T-helper 17 cell (primary cell): ENCODE measurements around the gene PRRG2. TPM values are rescaled to one million over a fixed set of nuclear protein-coding genes. Genes with fewer than 3 reads are reported as not detected.
A peak's percentile ranks its signal among the peaks of the same experiment; 100 is the strongest.

Experiments used
- ATAC-seq: fragments of 150-1000 bp; cut with Tn5 transposase; 2 replicates; pipeline ENCODE4 v1.10.0; 2021; ENCODE audit warnings: mild to moderate bottlenecking, moderate library complexity
- DNase-seq, 3 donors: peaks; one replicate each; pipeline versions ENCODE4 v3.0.0 to v3.0.0-alpha.2; 2020 to 2021
- H3K9me3 ChIP-seq: one replicate; pipeline ENCODE4 v1.7.0; 2013; ENCODE audit warnings: low read length, mild to moderate bottlenecking; ENCODE audit not compliant: control insufficient read depth, poor library complexity, severe bottlenecking
- H3K27ac Mint-ChIP-seq: one replicate; pipeline ENCODE4 v1.8.0; 2022; ENCODE audit warnings: mild to moderate bottlenecking, moderate library complexity, mixed read lengths
- H3K27me3 Mint-ChIP-seq: one replicate; pipeline ENCODE4 v1.8.0; 2022; ENCODE audit warnings: mixed read lengths
- H3K36me3 Mint-ChIP-seq: one replicate; pipeline ENCODE4 v1.8.0; 2022; ENCODE audit warnings: low read depth, mixed read lengths
- H3K4me1 Mint-ChIP-seq: one replicate; pipeline ENCODE4 v1.8.0; 2022; ENCODE audit warnings: mild to moderate bottlenecking, mixed read lengths
- H3K4me3 Mint-ChIP-seq: one replicate; pipeline ENCODE4 v1.8.0; 2022; ENCODE audit warnings: mild to moderate bottlenecking, moderate library complexity, mixed read lengths
- total RNA-seq, 4 donors: library from RNA in 2 of 4; stranded (reverse) in 2 of 4; gene quantifications; one replicate each; pipeline ENCODE4 v1.2.3 and lab custom pipeline; 2022 to 2026

PRRG2 gene
- total RNA-seq (1 to 10 TPM; 1.1 to 1.3 TPM), total RNA-seq (lab: John Stamatoyannopoulos, UW) (1.2 to 2.0 reads per million in 2 donors)

GRCh38 chr19:49581007-49581508, at the start of gene PRRG2:
Gene PRRG2 (plus strand): TSS chr19:49581316. CDS start chr19:49583220, 1,904 bp downstream.
- no peaks in the 10 kb centered on the region for H3K9me3 ChIP-seq
- peaks cover 2% of the 10 kb centered on the region for H3K36me3 Mint-ChIP-seq
- H3K27ac Mint-ChIP-seq = peak within 1 kb of the TSS; percentile 93
- H3K4me1 Mint-ChIP-seq = peaks cover 22% of the 10 kb centered on the region
- peak within 1 kb of the TSS; percentile 99 for H3K4me3 Mint-ChIP-seq
- no peaks in the 10 kb centered on the region for H3K27me3 Mint-ChIP-seq
- ATAC-seq = no peak
- DNase-seq = no peak

DNA sequence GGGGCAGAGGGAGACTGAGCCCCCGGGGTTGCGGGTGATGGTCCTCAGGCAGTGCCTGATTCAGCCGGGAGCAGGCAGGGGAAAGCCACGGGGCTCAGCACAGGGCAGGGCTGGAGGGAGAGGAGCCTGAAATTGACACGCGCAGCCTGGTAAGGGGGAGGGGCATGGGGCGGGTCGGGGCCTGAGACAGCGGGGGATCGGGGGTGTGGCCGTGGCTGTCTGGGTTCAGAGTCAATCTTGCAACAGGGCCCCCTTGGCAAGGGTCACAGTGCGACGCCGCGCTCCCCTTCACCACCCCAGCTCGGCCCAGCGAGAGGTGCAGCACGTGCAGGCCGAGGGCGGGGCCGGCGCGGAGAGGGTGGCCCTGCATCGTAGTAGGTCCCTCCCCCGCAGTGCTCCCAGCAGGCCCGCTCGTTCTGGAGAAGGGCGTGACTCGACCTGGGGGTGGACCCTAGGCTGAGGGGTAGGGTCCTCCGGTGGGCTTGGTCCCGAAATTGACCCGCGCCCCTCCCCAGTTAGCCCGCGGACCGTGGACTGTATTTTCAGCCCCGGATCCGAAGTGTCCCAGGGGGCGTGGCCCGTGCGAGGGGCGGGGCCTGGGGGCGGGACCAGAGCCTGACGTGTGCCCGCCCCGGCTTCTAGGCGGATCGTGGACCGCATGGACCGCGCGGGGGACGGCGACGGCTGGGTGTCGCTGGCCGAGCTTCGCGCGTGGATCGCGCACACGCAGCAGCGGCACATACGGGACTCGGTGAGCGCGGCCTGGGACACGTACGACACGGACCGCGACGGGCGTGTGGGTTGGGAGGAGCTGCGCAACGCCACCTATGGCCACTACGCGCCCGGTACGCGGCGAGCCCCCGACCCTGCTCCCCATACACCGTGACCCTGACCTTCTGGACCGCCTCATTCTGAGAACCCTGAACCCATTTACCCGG, 47.3 kb upstream of the PRRG2 start:
- Mint-ChIP-seq H3K27ac (peak overlapping the region; percentile 75), H3K27me3 (no peaks in the 10 kb centered on the region), H3K4me3 (peak overlapping the region; percentile 93), H3K36me3 (peaks cover 2% of the 10 kb centered on the region), H3K4me1 (peaks cover 22% of the 10 kb centered on the region)
- ATAC-seq (peak; percentile 93), DNase-seq (peak; percentile 80 to 86 (median 80))
- no peaks in the 10 kb centered on the region for H3K9me3 ChIP-seq

GRCh38 chr19:49534632-49535385, 46.3 kb upstream of the PRRG2 start:
- ATAC-seq (no peak), DNase-seq (no peak)
- no peaks in the 10 kb centered on the region for H3K27me3 Mint-ChIP-seq
- peaks cover 20% of the 10 kb centered on the region for H3K4me1 Mint-ChIP-seq
- peaks cover 2% of the 10 kb centered on the region for H3K36me3 Mint-ChIP-seq
- H3K27ac Mint-ChIP-seq = peak overlapping the region; percentile 75
- H3K9me3 ChIP-seq = no peaks in the 10 kb centered on the region
- H3K4me3 Mint-ChIP-seq = peak overlapping the region; percentile 93

DNA sequence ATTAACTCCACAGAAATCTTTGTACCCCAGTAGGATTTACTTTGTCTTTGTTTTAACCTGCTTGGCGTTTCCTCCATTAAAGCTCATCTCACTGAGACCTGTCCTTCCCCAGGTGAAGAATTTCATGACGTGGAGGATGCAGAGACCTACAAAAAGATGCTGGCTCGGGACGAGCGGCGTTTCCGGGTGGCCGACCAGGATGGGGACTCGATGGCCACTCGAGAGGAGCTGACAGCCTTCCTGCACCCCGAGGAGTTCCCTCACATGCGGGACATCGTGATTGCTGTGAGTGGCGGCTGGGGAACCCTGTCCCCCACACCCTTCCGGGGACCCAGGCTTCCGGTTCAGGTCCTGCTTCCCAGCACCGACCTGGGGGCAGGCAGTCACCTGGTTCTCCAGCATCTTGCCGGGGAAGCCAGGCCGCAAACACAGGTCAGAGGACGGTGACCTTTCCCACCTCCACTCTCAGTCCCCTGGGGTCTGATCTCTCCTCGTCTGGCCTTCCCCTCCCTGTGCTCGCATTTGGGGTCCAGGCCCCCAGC, 44.1 kb upstream of the PRRG2 start:
- ATAC-seq (no peak), DNase-seq (no peak)
- Mint-ChIP-seq H3K27me3 (no peaks in the 10 kb centered on the region), H3K27ac (no peak overlapping the region), H3K36me3 (no peaks in the 10 kb centered on the region), H3K4me3 (no peak overlapping the region), H3K4me1 (peaks cover 20% of the 10 kb centered on the region)
- no peaks in the 10 kb centered on the region for H3K9me3 ChIP-seq

GRCh38 chr19:49538643-49539042, 42.5 kb upstream of the PRRG2 start:
- DNase-seq (no peak), ATAC-seq (no peak)
- no peaks in the 10 kb centered on the region for H3K9me3 ChIP-seq
- H3K27ac Mint-ChIP-seq = no peak overlapping the region
- H3K27me3 Mint-ChIP-seq = no peaks in the 10 kb centered on the region
- H3K4me1 Mint-ChIP-seq = peaks cover 15% of the 10 kb centered on the region
- no peaks in the 10 kb centered on the region for H3K36me3 Mint-ChIP-seq
- no peak overlapping the region for H3K4me3 Mint-ChIP-seq

DNA sequence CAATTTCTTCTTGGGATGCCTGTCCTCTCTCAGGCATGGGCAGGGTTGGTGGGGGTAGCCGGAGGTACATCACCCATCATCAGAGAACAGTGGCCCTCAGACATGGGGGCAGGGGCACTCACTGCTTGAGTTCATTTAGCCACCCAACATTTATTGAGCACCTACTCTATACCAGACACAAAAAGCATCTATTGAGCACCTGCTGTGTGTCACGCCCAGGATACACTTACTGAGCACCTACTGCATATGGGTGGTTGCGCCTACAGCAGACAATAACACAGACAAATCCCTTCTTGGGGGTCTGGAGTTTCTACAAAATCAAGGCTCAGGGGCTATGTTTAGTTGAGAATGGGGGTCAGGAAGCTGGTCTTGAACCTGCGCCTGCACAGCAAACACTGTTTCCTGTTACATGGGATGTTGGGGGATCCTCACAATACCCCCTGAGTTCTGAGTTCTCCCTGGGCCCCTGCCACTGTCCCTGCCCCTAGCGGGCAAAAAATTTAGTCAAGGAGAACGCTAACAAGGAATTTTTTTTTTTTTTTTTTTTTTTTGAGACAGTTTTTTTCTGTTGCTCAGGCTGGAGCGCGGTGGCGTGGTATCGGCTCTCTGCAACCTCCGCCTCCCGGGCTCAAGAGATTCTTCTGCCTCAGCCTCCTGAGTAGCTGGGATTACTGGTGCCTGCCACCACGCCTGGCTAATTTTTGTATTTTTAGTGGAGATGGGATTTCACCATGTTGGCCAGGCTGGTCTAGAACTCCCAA, 41.7 kb upstream of the PRRG2 start:
- Mint-ChIP-seq H3K4me1 (peaks cover 20% of the 10 kb centered on the region), H3K27ac (no peak overlapping the region), H3K36me3 (no peaks in the 10 kb centered on the region), H3K27me3 (no peaks in the 10 kb centered on the region), H3K4me3 (no peak overlapping the region)
- no peaks in the 10 kb centered on the region for H3K9me3 ChIP-seq
- DNase-seq = no peak
- no peak for ATAC-seq

GRCh38 chr19:49541914-49542313, 39.2 kb upstream of the PRRG2 start:
- H3K9me3 ChIP-seq = no peaks in the 10 kb centered on the region
- peaks cover 13% of the 10 kb centered on the region for H3K4me1 Mint-ChIP-seq
- no peak for DNase-seq
- no peak for ATAC-seq
- no peaks in the 10 kb centered on the region for H3K27me3 Mint-ChIP-seq
- peak overlapping the region; percentile 66 for H3K27ac Mint-ChIP-seq
- H3K36me3 Mint-ChIP-seq = no peaks in the 10 kb centered on the region
- no peak overlapping the region for H3K4me3 Mint-ChIP-seq

DNA sequence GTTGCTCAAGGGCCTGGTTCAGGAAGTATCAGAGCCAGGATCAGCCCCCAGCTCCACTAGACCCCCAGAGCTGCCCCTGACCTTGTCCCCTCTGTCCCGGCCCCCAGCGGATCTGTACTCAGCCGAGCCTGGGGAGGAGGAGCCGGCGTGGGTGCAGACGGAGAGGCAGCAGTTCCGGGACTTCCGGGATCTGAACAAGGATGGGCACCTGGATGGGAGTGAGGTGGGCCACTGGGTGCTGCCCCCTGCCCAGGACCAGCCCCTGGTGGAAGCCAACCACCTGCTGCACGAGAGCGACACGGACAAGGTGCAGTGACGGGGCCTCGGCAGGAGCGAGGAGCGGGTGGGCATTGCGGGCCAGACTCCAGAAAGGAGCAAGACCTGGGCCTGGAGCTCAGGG, 38.7 kb upstream of the PRRG2 start:
- no peaks in the 10 kb centered on the region for H3K36me3 Mint-ChIP-seq
- DNase-seq = no peak
- H3K27ac Mint-ChIP-seq = peak overlapping the region; percentile 66
- no peak for ATAC-seq
- H3K4me1 Mint-ChIP-seq = peaks cover 16% of the 10 kb centered on the region
- H3K27me3 Mint-ChIP-seq = no peaks in the 10 kb centered on the region
- no peak overlapping the region for H3K4me3 Mint-ChIP-seq
- no peaks in the 10 kb centered on the region for H3K9me3 ChIP-seq

DNA sequence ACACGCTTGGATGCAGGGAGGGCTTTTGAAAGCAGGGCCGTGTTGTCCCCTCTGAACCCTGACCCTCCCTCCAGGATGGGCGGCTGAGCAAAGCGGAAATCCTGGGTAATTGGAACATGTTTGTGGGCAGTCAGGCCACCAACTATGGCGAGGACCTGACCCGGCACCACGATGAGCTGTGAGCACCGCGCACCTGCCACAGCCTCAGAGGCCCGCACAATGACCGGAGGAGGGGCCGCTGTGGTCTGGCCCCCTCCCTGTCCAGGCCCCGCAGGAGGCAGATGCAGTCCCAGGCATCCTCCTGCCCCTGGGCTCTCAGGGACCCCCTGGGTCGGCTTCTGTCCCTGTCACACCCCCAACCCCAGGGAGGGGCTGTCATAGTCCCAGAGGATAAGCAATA, 38.1 kb upstream of the PRRG2 start:
- ATAC-seq (no peak), DNase-seq (no peak)
- Mint-ChIP-seq H3K27ac (peak overlapping the region; percentile 66), H3K4me1 (peaks cover 16% of the 10 kb centered on the region), H3K4me3 (no peak overlapping the region), H3K36me3 (no peaks in the 10 kb centered on the region), H3K27me3 (no peaks in the 10 kb centered on the region)
- no peaks in the 10 kb centered on the region for H3K9me3 ChIP-seq

DNA sequence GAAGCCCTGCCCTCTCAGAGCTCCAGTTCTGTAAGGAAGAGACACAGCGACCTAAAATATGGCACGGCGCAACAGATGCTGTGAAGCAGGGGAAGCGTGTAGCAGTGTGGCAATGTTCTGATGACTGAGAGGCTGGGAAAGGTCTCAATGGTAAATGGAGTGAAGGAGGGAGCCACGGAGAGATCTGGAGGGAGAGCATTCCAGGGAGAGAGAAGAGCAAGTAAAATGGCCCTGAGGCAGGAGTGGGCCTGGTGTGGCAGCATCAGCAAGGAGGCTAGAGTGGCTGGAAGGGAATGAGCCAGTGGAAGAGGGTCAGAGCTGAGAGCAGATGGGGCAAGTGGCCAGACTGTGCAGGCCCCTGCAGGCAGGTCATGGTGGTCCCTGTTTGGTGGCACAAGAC, 37.0 kb upstream of the PRRG2 start:
- DNase-seq (no peak), ATAC-seq (no peak)
- no peaks in the 10 kb centered on the region for H3K27me3 Mint-ChIP-seq
- H3K27ac Mint-ChIP-seq = no peak overlapping the region
- H3K9me3 ChIP-seq = no peaks in the 10 kb centered on the region
- H3K36me3 Mint-ChIP-seq = no peaks in the 10 kb centered on the region
- peak overlapping the region; percentile 68 for H3K4me3 Mint-ChIP-seq
- H3K4me1 Mint-ChIP-seq = peaks cover 21% of the 10 kb centered on the region

GRCh38 chr19:49546825-49547565, 34.1 kb upstream of the PRRG2 start:
- H3K9me3 ChIP-seq = no peaks in the 10 kb centered on the region
- Mint-ChIP-seq H3K4me1 (peaks cover 21% of the 10 kb centered on the region), H3K27me3 (no peaks in the 10 kb centered on the region), H3K27ac (no peak overlapping the region), H3K36me3 (no peaks in the 10 kb centered on the region), H3K4me3 (peak overlapping the region; percentile 83)
- ATAC-seq (peak; percentile 88), DNase-seq (peak in 2 of 3 donors; percentile 32 to 62)

GRCh38 chr19:49549045-49549444, 32.1 kb upstream of the PRRG2 start:
- Mint-ChIP-seq H3K4me3 (no peak overlapping the region), H3K4me1 (peaks cover 32% of the 10 kb centered on the region), H3K27ac (peak overlapping the region; percentile 82), H3K36me3 (no peaks in the 10 kb centered on the region), H3K27me3 (no peaks in the 10 kb centered on the region)
- no peak for DNase-seq
- ATAC-seq = no peak
- no peaks in the 10 kb centered on the region for H3K9me3 ChIP-seq
